Caco-2 (cell line): Measurements from ENCODE around the gene ZNFX1. TPM values are rescaled to one million over a fixed set of nuclear protein-coding genes. Genes with fewer than 3 reads are reported as not detected.
A peak's percentile ranks its signal among the peaks of the same experiment; 100 is the strongest.

ENCODE experiments used
- BruUV-seq: library from RNA; stranded (reverse); fragments of 400-500 nt; replicated peaks from 2 replicates; lab custom pipeline; 2021; lab: Mats Ljungman, UMichigan
- CTCF ChIA-PET: fragments of 300-600 bp; sonication (Branson Sonifier 250); formaldehyde crosslinking; loops from one replicate; lab custom pipeline; 2022; ENCODE audit warnings: antibody characterized with exemption; lab: Charles Lee
- POLR2A ChIA-PET: fragments of 300-600 bp; sonication (Branson Sonifier 250); formaldehyde crosslinking; loops from one replicate; lab custom pipeline; 2022; ENCODE audit warnings: antibody characterized with exemption; lab: Charles Lee
- DNase-seq, 2 experiments: peaks; one replicate each; pipeline versions ENCODE4 v3.0.0 to v3.0.0-alpha.2; 2020 to 2022
- H3K27me3 ChIP-seq: replicated peaks from 2 replicates; pipeline ENCODE4 v1.6.0; 2011; ENCODE audit warnings: low read length; ENCODE audit not compliant: control insufficient read depth, insufficient read depth
- H3K36me3 ChIP-seq: 2 replicates; pipeline ENCODE4 v1.5.1; 2011; ENCODE audit warnings: low read length; ENCODE audit not compliant: control insufficient read depth, insufficient read depth
- H3K4me1 ChIP-seq: fragments of 250-450 bp; sonication (Bioruptor Pico); 2 replicates; pipeline ENCODE4 v1.5.1; 2020; ENCODE audit warnings: mild to moderate bottlenecking
- H3K4me3 ChIP-seq: 2 replicates; pipeline ENCODE4 v1.5.1; 2011; ENCODE audit warnings: low read depth, mild to moderate bottlenecking, control low read depth, low read length
- H3K9me3 ChIP-seq: fragments of 250-450 bp; sonication (Bioruptor Pico); 2 replicates; pipeline ENCODE4 v1.5.1; 2020; ENCODE audit warnings: mild to moderate bottlenecking, moderate library complexity
- H3K27ac Mint-ChIP-seq: one replicate; pipeline ENCODE4 v1.8.0; 2022; ENCODE audit warnings: mixed read lengths; ENCODE audit not compliant: unreplicated experiment
- H3K27me3 Mint-ChIP-seq: one replicate; pipeline ENCODE4 v1.8.0; 2022; ENCODE audit warnings: mixed read lengths; ENCODE audit not compliant: insufficient read depth, unreplicated experiment
- H3K36me3 Mint-ChIP-seq: one replicate; pipeline ENCODE4 v1.8.0; 2022; ENCODE audit warnings: mild to moderate bottlenecking, mixed read lengths; ENCODE audit not compliant: insufficient read depth, unreplicated experiment
- H3K4me1 Mint-ChIP-seq: one replicate; pipeline ENCODE4 v1.8.0; 2022; ENCODE audit warnings: low read depth, mixed read lengths; ENCODE audit not compliant: unreplicated experiment
- H3K4me3 Mint-ChIP-seq: one replicate; pipeline ENCODE4 v1.8.0; 2022; ENCODE audit warnings: mild to moderate bottlenecking, moderate library complexity, mixed read lengths; ENCODE audit not compliant: unreplicated experiment
- H3K9me3 Mint-ChIP-seq: one replicate; pipeline ENCODE4 v1.8.0; 2022; ENCODE audit warnings: mixed read lengths; ENCODE audit not compliant: unreplicated experiment
- intact Hi-C: fragments of 100-400 bp; cut with micrococcal nuclease; formaldehyde crosslinking; loops from one replicate; pipeline ENCODE4 v1.10.0; 2022; ENCODE audit not compliant: unreplicated experiment
- total RNA-seq: library from RNA; stranded (reverse); gene quantifications from 2 replicates; pipeline ENCODE4 v1.2.3, GENCODE V29; 2022
- TF ChIP-seq, protein P1 (sequence below), 2 experiments: fragments of 200-600 bp in 1 of 2; IDR thresholded peaks; 1 replicate in 1 of 2; 2 replicates in 1 of 2; pipeline versions ENCODE4 v1.5.1 to v1.8.0; 2011 to 2022; ENCODE audit warnings: antibody characterized with exemption in 1 of 2, control low read depth in 1 of 2, inconsistent platforms in 1 of 2, low read depth in 1 of 2, low read length in 1 of 2, mild to moderate bottlenecking in 1 of 2, moderate library complexity in 1 of 2; ENCODE audit not compliant: insufficient read depth in 1 of 2, severe bottlenecking in 1 of 2, unreplicated experiment in 1 of 2

Gene ZNFX1
- total RNA-seq, 1 experiment from 2014 or later: 34.0 TPM

- no TSS peak for BruUV-seq
- intact Hi-C loops: loop anchor here (1.0 kb wide), 1 partner anchor 31 kb away; no protein-coding TSS in a partner anchor
- TF ChIP-seq, protein P1, sequence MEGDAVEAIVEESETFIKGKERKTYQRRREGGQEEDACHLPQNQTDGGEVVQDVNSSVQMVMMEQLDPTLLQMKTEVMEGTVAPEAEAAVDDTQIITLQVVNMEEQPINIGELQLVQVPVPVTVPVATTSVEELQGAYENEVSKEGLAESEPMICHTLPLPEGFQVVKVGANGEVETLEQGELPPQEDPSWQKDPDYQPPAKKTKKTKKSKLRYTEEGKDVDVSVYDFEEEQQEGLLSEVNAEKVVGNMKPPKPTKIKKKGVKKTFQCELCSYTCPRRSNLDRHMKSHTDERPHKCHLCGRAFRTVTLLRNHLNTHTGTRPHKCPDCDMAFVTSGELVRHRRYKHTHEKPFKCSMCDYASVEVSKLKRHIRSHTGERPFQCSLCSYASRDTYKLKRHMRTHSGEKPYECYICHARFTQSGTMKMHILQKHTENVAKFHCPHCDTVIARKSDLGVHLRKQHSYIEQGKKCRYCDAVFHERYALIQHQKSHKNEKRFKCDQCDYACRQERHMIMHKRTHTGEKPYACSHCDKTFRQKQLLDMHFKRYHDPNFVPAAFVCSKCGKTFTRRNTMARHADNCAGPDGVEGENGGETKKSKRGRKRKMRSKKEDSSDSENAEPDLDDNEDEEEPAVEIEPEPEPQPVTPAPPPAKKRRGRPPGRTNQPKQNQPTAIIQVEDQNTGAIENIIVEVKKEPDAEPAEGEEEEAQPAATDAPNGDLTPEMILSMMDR (IDR thresholded peaks at IDR 0.05; ENCODE audit: insufficient read depth in 1 of 2, low read depth in 1 of 2, low read length in 1 of 2, severe bottlenecking in 1 of 2, unreplicated experiment in 1 of 2): no peak
- Mint-ChIP-seq H3K27ac (peak overlapping the region; percentile 97), H3K36me3 (peaks cover 94% of the 10 kb centered on the region), H3K27me3 (peaks cover 9% of the 10 kb centered on the region), H3K4me1 (peaks cover 45% of the 10 kb centered on the region), H3K9me3 (peaks cover 24% of the 10 kb centered on the region), H3K4me3 (peak overlapping the region; percentile 81)
- H3K36me3 ChIP-seq: peaks cover 40% of the 10 kb centered on the region
- DNase-seq: peak; percentile 46
- peaks cover 27% of the 10 kb centered on the region for H3K9me3 ChIP-seq
- ChIA-PET CTCF (interaction anchor here (0.9 to 1.7 kb wide), 5 partner anchors 11 to 46 kb away, joined by 3 to 9 read pairs (median 4); no protein-coding TSS in a partner anchor), POLR2A (interaction anchor here (0.6 to 2.3 kb wide), 18 partner anchors 10 to 520 kb away, joined by 3 to 45 read pairs (median 4); partner anchors contain the start of genes CSE1L and DDX27)
- no peaks in the 10 kb centered on the region for H3K27me3 ChIP-seq
- peaks cover 33% of the 10 kb centered on the region for H3K4me1 ChIP-seq
- peak overlapping the region; percentile 76 for H3K4me3 ChIP-seq
These were observed 684 bp downstream of the ZNFX1 start for GRCh38 chr20:49276961-49277785.

DNA sequence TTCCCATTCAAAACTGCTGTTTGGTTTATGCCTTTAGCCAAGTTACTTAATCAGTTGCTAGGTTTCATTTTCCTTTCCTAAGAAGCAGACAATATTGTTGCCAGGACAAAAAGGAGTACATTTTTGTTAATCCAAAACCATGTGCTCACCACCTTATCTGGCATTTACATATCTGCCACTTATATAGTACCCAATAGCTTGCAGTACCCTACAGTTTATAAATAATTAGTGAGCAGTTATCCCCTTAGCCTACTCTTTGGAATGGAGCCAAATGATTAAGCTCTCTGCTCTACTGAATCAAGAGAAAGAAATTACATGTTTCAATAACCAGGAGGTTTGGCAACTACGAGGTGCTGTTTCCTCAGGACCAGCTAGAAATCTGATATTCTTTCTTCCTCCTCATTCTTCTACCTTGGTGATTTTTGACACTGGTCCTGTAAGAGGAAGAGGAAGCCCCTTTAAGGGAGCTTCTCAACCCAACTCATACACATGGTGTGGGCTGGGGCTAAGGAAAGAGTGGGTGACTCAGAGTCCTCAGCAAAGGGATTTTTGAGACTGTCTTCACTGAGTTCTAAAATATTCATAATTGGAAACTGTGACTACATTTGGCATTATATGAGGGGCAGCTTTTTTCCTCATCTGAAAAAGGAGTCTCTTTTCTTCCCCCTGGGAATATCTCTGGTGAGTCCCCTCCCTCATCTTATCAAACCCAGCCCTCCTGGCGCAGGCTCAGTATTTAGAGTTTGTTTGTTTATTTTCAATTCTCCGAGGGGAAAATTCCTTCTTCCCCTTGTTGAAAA, 1.5 kb downstream of the ZNFX1 start:
- peaks cover 25% of the 10 kb centered on the region for H3K4me1 ChIP-seq
- H3K4me3 ChIP-seq: peak overlapping the region; percentile 76
- peaks cover 94% of the 10 kb centered on the region for H3K36me3 Mint-ChIP-seq
- peaks cover 17% of the 10 kb centered on the region for H3K9me3 Mint-ChIP-seq
- H3K27ac Mint-ChIP-seq: peak overlapping the region; percentile 97
- intact Hi-C loops: no loop called here
- TSS peak; percentile 43 for BruUV-seq
- peaks cover 7% of the 10 kb centered on the region for H3K27me3 Mint-ChIP-seq
- peak overlapping the region; percentile 81 for H3K4me3 Mint-ChIP-seq
- ChIA-PET CTCF (interaction anchor here (0.6 to 1.7 kb wide), 5 partner anchors 12 to 144 kb away, joined by 3 to 9 read pairs (median 4); no protein-coding TSS in a partner anchor), POLR2A (interaction anchor here (0.5 to 1.8 kb wide), 3 partner anchors 11 to 208 kb away, joined by 5 to 11 read pairs (median 5); no protein-coding TSS in a partner anchor)
- peak in 1 of 2 experiments; percentile 16 for DNase-seq
- peaks cover 32% of the 10 kb centered on the region for H3K36me3 ChIP-seq
- peaks cover 19% of the 10 kb centered on the region for H3K9me3 ChIP-seq
- TF ChIP-seq, protein P1 (IDR thresholded peaks at IDR 0.05; ENCODE audit: insufficient read depth in 1 of 2, low read depth in 1 of 2, low read length in 1 of 2, severe bottlenecking in 1 of 2, unreplicated experiment in 1 of 2): no peak
- H3K4me1 Mint-ChIP-seq: peaks cover 37% of the 10 kb centered on the region
- no peaks in the 10 kb centered on the region for H3K27me3 ChIP-seq

- ChIA-PET POLR2A (interaction anchor here (1.8 kb wide), 1 partner anchor 12 kb away, joined by 11 read pairs; no protein-coding TSS in a partner anchor), CTCF (interaction anchor here (1.0 to 1.7 kb wide), 2 partner anchors 45 kb away, joined by 4 to 7 read pairs; no protein-coding TSS in a partner anchor)
- H3K4me1 Mint-ChIP-seq: peaks cover 30% of the 10 kb centered on the region
- H3K27me3 Mint-ChIP-seq: peaks cover 4% of the 10 kb centered on the region
- Histone ChIP-seq H3K27me3 (no peaks in the 10 kb centered on the region), H3K4me1 (peaks cover 18% of the 10 kb centered on the region), H3K4me3 (no peak overlapping the region), H3K9me3 (peaks cover 12% of the 10 kb centered on the region), H3K36me3 (peaks cover 25% of the 10 kb centered on the region)
- no peak overlapping the region for H3K27ac Mint-ChIP-seq
- no peak overlapping the region for H3K4me3 Mint-ChIP-seq
- no TSS peak for BruUV-seq
- peaks cover 94% of the 10 kb centered on the region for H3K36me3 Mint-ChIP-seq
- TF ChIP-seq, protein P1 (IDR thresholded peaks at IDR 0.05; ENCODE audit: insufficient read depth in 1 of 2, low read depth in 1 of 2, low read length in 1 of 2, severe bottlenecking in 1 of 2, unreplicated experiment in 1 of 2): no peak
- DNase-seq: no peak
- intact Hi-C loops: no loop called here
- H3K9me3 Mint-ChIP-seq: peaks cover 10% of the 10 kb centered on the region
These were observed 2.2 kb downstream of the ZNFX1 start for GRCh38 chr20:49275636-49276035.
